GM12878 (cell line): ENCODE measurements around the gene HMCES. TPM values are rescaled to one million over a fixed set of nuclear protein-coding genes. Genes with fewer than 3 reads are reported as not detected.

Experiments
- ATAC-seq: fragments of 200-7000 bp; cut with Tn5 transposase; 3 replicates; pipeline ENCODE4 v1.9.1; 2020; ENCODE audit warnings: mild to moderate bottlenecking, moderate library complexity
- BruUV-seq: library from RNA; stranded (reverse); fragments of 400-500 nt; replicated peaks from 2 replicates; lab custom pipeline; 2021; lab: Mats Ljungman, UMichigan
- CTCF ChIA-PET: fragments of 300-600 bp; sonication (Branson Sonifier 250); formaldehyde crosslinking; extraction: SDS; loops from one replicate; lab custom pipeline; 2021; ENCODE audit warnings: inconsistent platforms; lab: Yijun Ruan, JAX
- POLR2A ChIA-PET: fragments of 350-600 bp; formaldehyde crosslinking; extraction: SDS; loops from one replicate; lab custom pipeline; 2021; ENCODE audit warnings: inconsistent platforms; lab: Charles Lee
- RAD21 ChIA-PET: fragments of 300-600 bp; sonication (Branson Sonifier 250); formaldehyde crosslinking; loops from one replicate; lab custom pipeline; 2023; ENCODE audit warnings: antibody characterized with exemption; ENCODE audit not compliant: unreplicated experiment; lab: Charles Lee
- SMC1A ChIA-PET: fragments of 300-600 bp; sonication (Branson Sonifier 250); formaldehyde crosslinking; loops from one replicate; lab custom pipeline; 2023; ENCODE audit not compliant: unreplicated experiment, uncharacterized antibody; lab: Charles Lee
- DNase-seq: peaks from one replicate; pipeline ENCODE4 v3.0.0-alpha.2; 2011; ENCODE audit warnings: low read depth, low spot score
- FAIRE-seq: peaks from 3 replicates; lab custom pipeline; 2011; peaks lifted over from hg19 to GRCh38; lab: Jason Lieb, UNC
- H2AFZ ChIP-seq: 2 replicates; pipeline ENCODE4 v1.6.0; 2011; ENCODE audit warnings: low read depth, low read length, control low read depth; ENCODE audit not compliant: control insufficient read depth
- H3K27ac ChIP-seq: 2 replicates; pipeline ENCODE4 v1.5.1; 2011; ENCODE audit warnings: control low read depth; ENCODE audit not compliant: control insufficient read depth, insufficient read depth
- H3K27me3 ChIP-seq, 2 experiments: replicated peaks in 1 of 2; 2 replicates each; pipeline versions ENCODE4 v1.6.0 to v1.6.1; 2011; ENCODE audit warnings: low read length in 1 of 2; ENCODE audit not compliant: control insufficient read depth in 2 of 2, insufficient read depth in 2 of 2
- H3K36me3 ChIP-seq, 2 experiments: 2 replicates each; pipeline ENCODE4 v1.5.1; 2011; ENCODE audit warnings: low read length in 1 of 2; ENCODE audit not compliant: control insufficient read depth in 2 of 2, insufficient read depth in 2 of 2
- H3K4me1 ChIP-seq: 2 replicates; pipeline ENCODE4 v1.6.1; 2011; ENCODE audit warnings: mild to moderate bottlenecking, low read length, moderate library complexity, mixed read lengths; ENCODE audit not compliant: control insufficient read depth, insufficient read depth
- H3K4me2 ChIP-seq: 2 replicates; pipeline ENCODE4 v1.6.0; 2011; ENCODE audit warnings: control low read depth; ENCODE audit not compliant: control insufficient read depth, insufficient read depth
- H3K4me3 ChIP-seq: fragments of 200-600 bp; sonication (generic); 2 replicates; pipeline ENCODE4 v1.5.1; 2016
- H3K79me2 ChIP-seq: 2 replicates; pipeline ENCODE4 v1.6.0; 2011; ENCODE audit warnings: low read length; ENCODE audit not compliant: control insufficient read depth, insufficient read depth
- H3K9ac ChIP-seq: 2 replicates; pipeline ENCODE4 v1.8.0; 2011; ENCODE audit warnings: low read length, control low read depth, mixed read lengths; ENCODE audit not compliant: control insufficient read depth, insufficient read depth
- H3K9me3 ChIP-seq: replicated peaks from 3 replicates; pipeline ENCODE4 v1.5.1; 2011; ENCODE audit warnings: mild to moderate bottlenecking, low read length; ENCODE audit not compliant: control insufficient read depth, insufficient read depth
- H4K20me1 ChIP-seq: 2 replicates; pipeline ENCODE4 v1.6.0; 2011; ENCODE audit not compliant: control insufficient read depth, insufficient read depth
- ATF7 ChIP-seq: fragments of 450-650 bp; IDR thresholded peaks from 2 replicates; pipeline ENCODE4 v1.6.1; 2016; ENCODE audit warnings: low read depth, mild to moderate bottlenecking
- CBFB ChIP-seq: IDR thresholded peaks from 2 replicates; pipeline ENCODE4 v1.6.1; 2016; ENCODE audit warnings: antibody characterized with exemption, low read depth
- CREB1 ChIP-seq: IDR thresholded peaks from 2 replicates; pipeline ENCODE4 v1.6.1; 2012; ENCODE audit warnings: low read depth, mild to moderate bottlenecking, inconsistent platforms
- FOXM1 ChIP-seq: IDR thresholded peaks from 2 replicates; pipeline ENCODE4 v1.6.1; 2012; ENCODE audit warnings: low read depth, mild to moderate bottlenecking, inconsistent platforms, low read length, moderate library complexity
- KDM1A ChIP-seq: fragments of 200-600 bp; sonication (generic); IDR thresholded peaks from 2 replicates; pipeline ENCODE4 v1.6.1; 2016; ENCODE audit warnings: borderline replicate concordance
- NR2C1 ChIP-seq: fragments of 450-650 bp; IDR thresholded peaks from 2 replicates; pipeline ENCODE4 v1.6.1; 2017; ENCODE audit warnings: antibody characterized with exemption, mild to moderate bottlenecking, moderate library complexity
- RFX5 ChIP-seq: IDR thresholded peaks from 2 replicates; pipeline ENCODE4 v1.6.1; 2011; ENCODE audit warnings: low read depth, low read length, improper control_type of control experiment
- RUNX3 ChIP-seq: IDR thresholded peaks from 2 replicates; pipeline ENCODE4 v1.6.1; 2012; ENCODE audit warnings: low read length, inconsistent platforms
- SIN3A ChIP-seq: IDR thresholded peaks from 2 replicates; pipeline ENCODE4 v1.6.1; 2012; ENCODE audit warnings: low read depth, low read length, improper control_type of control experiment
- WGBS: methylation state at CpG from one replicate; pipeline ENCODE4 v1.1.6; 2016; ENCODE audit warnings: low lambda C conversion rate; ENCODE audit not compliant: insufficient replicate concordance, insufficient coverage; ENCODE audit errors: missing lambda C conversion rate; 5-methylcytosine and 5-hydroxymethylcytosine counted together
- in situ Hi-C: fragments of 300-500 bp; cut with MboI; formaldehyde crosslinking; loops from 9 replicates; pipeline ENCODE4 v1.14.3; 2018; ENCODE audit warnings: mixed read lengths
- intact Hi-C: fragments of 100-400 bp; cut with micrococcal nuclease; formaldehyde crosslinking; loops from one replicate; pipeline ENCODE4 v1.14.2; 2022; ENCODE audit not compliant: unreplicated experiment
- polyA plus RNA-seq, 11 experiments: library from polyadenylated mRNA; depleted of rRNA in 4 of 11; unstranded in 6 of 11; stranded (reverse) in 5 of 11; fragments of >200 nt; fragmentation: Nextera tagmentation in 4 of 11; fragmentation: Illumina TruSeq in 1 of 11; extraction: Ambion mirVana in 4 of 11; extraction: Trizol in 1 of 11; gene quantifications; 1 replicate in 1 of 11; 2 replicates in 10 of 11; pipeline versions ENCODE4 v1.2.1 to v1.2.3, GENCODE V29; 2011 to 2016; ENCODE audit warnings: inconsistent platforms in 2 of 11, missing spikeins in 2 of 11, low read depth in 1 of 11
- total RNA-seq, 4 experiments: library from RNA; depleted of rRNA in 3 of 4; stranded (reverse); fragments of >200 nt in 3 of 4; fragmentation: Illumina TruSeq in 1 of 4; extraction: Trizol in 1 of 4; gene quantifications; 2 replicates each; pipeline versions ENCODE4 v1.2.1 to v1.2.3, GENCODE V29; 2013 to 2021
- TF ChIP-seq, protein P1 (sequence below), 3 experiments: IDR thresholded peaks in 2 of 3; conservative IDR thresholded peaks in 1 of 3; 2 replicates each; pipeline ENCODE4 v1.5.1; 2011; ENCODE audit warnings: low read depth in 3 of 3, low read length in 3 of 3, mild to moderate bottlenecking in 3 of 3, control low read depth in 2 of 3, moderate library complexity in 2 of 3, inconsistent platforms in 1 of 3, mixed read lengths in 1 of 3; ENCODE audit not compliant: control insufficient read depth in 2 of 3, insufficient read depth in 1 of 3; ENCODE audit errors: extremely low read depth in 1 of 3
- TF ChIP-seq, protein P2 (sequence below): fragments of 450-650 bp; conservative IDR thresholded peaks from 2 replicates; pipeline ENCODE4 v1.6.1; 2017; ENCODE audit warnings: mild to moderate bottlenecking, moderate library complexity
- TF ChIP-seq, protein P3 (sequence below): IDR thresholded peaks from 2 replicates; pipeline ENCODE4 v1.6.1; 2011; ENCODE audit warnings: low read depth, mild to moderate bottlenecking, low read length, moderate library complexity, borderline replicate concordance; ENCODE audit errors: extremely low read depth
- TF ChIP-seq, protein P4 (sequence below): IDR thresholded peaks from 2 replicates; pipeline ENCODE4 v1.6.1; 2012; ENCODE audit warnings: improper control_type of control experiment, low read depth, low read length; ENCODE audit not compliant: insufficient replicate concordance

Gene HMCES
- total and polyA plus RNA-seq, 10 of the 15 experiments (the other 5 are each of a cell fraction or from before 2014, with no cell fraction given): 12.4 to 49.8 (median 27.0) TPM

DNA sequence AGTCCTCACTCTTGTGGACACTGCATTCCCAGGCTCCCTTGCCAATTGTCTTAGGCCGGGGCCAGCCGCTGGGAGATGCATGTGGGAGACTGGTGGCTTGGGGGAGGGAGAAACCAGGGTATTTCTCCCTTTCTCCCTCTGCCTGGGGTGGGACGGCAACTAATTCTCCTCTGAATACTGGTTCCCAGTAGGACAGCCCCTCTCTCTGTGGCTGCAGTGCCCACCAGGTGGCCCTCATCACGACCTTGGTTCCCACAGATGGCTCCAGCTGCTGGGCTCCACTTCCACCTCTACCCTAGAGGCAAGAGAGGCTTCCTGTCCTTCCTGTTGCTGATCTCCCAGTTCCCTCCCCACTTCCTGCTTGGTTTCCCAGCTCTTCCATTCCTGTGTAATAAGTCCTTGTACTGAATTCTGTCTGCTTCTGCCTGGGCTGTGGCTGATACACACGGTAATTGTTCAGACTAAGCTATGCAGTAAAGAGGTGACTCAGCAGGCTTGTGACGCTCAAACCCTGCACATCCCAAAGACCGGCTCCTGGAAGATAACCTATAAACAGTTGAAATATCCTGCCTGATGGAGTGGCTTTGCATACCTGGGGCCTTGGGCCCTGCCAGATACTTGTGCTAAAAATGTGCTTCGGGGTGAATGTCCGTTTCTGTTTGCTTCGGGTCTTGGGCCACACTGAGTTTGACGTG is 49.6 kb upstream of the HMCES start:
- WGBS: 58% methylated on average over 10 of the region's 11 CpGs
- TF ChIP-seq, protein P1, sequence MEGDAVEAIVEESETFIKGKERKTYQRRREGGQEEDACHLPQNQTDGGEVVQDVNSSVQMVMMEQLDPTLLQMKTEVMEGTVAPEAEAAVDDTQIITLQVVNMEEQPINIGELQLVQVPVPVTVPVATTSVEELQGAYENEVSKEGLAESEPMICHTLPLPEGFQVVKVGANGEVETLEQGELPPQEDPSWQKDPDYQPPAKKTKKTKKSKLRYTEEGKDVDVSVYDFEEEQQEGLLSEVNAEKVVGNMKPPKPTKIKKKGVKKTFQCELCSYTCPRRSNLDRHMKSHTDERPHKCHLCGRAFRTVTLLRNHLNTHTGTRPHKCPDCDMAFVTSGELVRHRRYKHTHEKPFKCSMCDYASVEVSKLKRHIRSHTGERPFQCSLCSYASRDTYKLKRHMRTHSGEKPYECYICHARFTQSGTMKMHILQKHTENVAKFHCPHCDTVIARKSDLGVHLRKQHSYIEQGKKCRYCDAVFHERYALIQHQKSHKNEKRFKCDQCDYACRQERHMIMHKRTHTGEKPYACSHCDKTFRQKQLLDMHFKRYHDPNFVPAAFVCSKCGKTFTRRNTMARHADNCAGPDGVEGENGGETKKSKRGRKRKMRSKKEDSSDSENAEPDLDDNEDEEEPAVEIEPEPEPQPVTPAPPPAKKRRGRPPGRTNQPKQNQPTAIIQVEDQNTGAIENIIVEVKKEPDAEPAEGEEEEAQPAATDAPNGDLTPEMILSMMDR (IDR thresholded peaks at IDR 0.05 in 2 of 3, conservative IDR thresholded peaks at IDR 0.05 in 1 of 3; ENCODE audit: control insufficient read depth in 2 of 3, extremely low read depth in 1 of 3, insufficient read depth in 1 of 3, low read depth in 3 of 3, low read length in 3 of 3): no peak
- no peak for TF ChIP-seq ATF7
- TF ChIP-seq NR2C1: no peak
- TF ChIP-seq FOXM1: no peak
- TF ChIP-seq, protein P2, sequence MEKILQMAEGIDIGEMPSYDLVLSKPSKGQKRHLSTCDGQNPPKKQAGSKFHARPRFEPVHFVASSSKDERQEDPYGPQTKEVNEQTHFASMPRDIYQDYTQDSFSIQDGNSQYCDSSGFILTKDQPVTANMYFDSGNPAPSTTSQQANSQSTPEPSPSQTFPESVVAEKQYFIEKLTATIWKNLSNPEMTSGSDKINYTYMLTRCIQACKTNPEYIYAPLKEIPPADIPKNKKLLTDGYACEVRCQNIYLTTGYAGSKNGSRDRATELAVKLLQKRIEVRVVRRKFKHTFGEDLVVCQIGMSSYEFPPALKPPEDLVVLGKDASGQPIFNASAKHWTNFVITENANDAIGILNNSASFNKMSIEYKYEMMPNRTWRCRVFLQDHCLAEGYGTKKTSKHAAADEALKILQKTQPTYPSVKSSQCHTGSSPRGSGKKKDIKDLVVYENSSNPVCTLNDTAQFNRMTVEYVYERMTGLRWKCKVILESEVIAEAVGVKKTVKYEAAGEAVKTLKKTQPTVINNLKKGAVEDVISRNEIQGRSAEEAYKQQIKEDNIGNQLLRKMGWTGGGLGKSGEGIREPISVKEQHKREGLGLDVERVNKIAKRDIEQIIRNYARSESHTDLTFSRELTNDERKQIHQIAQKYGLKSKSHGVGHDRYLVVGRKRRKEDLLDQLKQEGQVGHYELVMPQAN: no peak
- TF ChIP-seq KDM1A: no peak
- TF ChIP-seq RUNX3: no peak
- TF ChIP-seq RFX5: no peak
- TF ChIP-seq SIN3A: no peak
- TF ChIP-seq CBFB: no peak
- TF ChIP-seq, protein P3, sequence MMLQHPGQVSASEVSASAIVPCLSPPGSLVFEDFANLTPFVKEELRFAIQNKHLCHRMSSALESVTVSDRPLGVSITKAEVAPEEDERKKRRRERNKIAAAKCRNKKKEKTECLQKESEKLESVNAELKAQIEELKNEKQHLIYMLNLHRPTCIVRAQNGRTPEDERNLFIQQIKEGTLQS: no peak
- no peak for TF ChIP-seq CREB1
- TF ChIP-seq, protein P4, sequence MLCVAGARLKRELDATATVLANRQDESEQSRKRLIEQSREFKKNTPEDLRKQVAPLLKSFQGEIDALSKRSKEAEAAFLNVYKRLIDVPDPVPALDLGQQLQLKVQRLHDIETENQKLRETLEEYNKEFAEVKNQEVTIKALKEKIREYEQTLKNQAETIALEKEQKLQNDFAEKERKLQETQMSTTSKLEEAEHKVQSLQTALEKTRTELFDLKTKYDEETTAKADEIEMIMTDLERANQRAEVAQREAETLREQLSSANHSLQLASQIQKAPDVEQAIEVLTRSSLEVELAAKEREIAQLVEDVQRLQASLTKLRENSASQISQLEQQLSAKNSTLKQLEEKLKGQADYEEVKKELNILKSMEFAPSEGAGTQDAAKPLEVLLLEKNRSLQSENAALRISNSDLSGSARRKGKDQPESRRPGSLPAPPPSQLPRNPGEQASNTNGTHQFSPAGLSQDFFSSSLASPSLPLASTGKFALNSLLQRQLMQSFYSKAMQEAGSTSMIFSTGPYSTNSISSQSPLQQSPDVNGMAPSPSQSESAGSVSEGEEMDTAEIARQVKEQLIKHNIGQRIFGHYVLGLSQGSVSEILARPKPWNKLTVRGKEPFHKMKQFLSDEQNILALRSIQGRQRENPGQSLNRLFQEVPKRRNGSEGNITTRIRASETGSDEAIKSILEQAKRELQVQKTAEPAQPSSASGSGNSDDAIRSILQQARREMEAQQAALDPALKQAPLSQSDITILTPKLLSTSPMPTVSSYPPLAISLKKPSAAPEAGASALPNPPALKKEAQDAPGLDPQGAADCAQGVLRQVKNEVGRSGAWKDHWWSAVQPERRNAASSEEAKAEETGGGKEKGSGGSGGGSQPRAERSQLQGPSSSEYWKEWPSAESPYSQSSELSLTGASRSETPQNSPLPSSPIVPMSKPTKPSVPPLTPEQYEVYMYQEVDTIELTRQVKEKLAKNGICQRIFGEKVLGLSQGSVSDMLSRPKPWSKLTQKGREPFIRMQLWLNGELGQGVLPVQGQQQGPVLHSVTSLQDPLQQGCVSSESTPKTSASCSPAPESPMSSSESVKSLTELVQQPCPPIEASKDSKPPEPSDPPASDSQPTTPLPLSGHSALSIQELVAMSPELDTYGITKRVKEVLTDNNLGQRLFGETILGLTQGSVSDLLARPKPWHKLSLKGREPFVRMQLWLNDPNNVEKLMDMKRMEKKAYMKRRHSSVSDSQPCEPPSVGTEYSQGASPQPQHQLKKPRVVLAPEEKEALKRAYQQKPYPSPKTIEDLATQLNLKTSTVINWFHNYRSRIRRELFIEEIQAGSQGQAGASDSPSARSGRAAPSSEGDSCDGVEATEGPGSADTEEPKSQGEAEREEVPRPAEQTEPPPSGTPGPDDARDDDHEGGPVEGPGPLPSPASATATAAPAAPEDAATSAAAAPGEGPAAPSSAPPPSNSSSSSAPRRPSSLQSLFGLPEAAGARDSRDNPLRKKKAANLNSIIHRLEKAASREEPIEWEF: no peak

More for the DNA sequence above, 49.6 kb upstream of the HMCES start:
- Histone ChIP-seq H3K9me3 (no peaks in the 10 kb centered on the region), H3K27ac (no peak overlapping the region), H3K4me1 (no peaks in the 10 kb centered on the region; the same call in 1 of the 2 replicates), H3K27me3 (no peaks in the 10 kb centered on the region), H4K20me1 (no peaks in the 10 kb centered on the region), H3K9ac (no peak overlapping the region), H2AFZ (no peak overlapping the region), H3K79me2 (no peaks in the 10 kb centered on the region), H3K4me3 (no peak overlapping the region), H3K36me3 (no peaks in the 10 kb centered on the region), H3K4me2 (no peak overlapping the region)
- FAIRE-seq: no peak
- ChIA-PET CTCF (no interaction called here), RAD21 (interaction anchor here (1.2 kb wide), 1 partner anchor 17 kb away, joined by 3 read pairs; no protein-coding TSS in a partner anchor), SMC1A (interaction anchor here (1.1 kb wide), 1 partner anchor 175 kb away, joined by 3 read pairs; no protein-coding TSS in a partner anchor), POLR2A (interaction anchor here (1.2 to 1.5 kb wide), 2 partner anchors 10 to 44 kb away, joined by 3 to 4 read pairs; no protein-coding TSS in a partner anchor)
- in situ Hi-C loops (no loop called here), intact Hi-C loops (no loop called here)
- no peak for ATAC-seq
- no peak for DNase-seq
- BruUV-seq: no TSS peak
